Parathyroid adenoma (tissue), 2 donors: ENCODE measurements around the gene RABAC1.

Source experiments
- H2AFZ ChIP-seq: fragments of 300-600 bp; sonication (generic); one replicate; pipeline ENCODE4 v1.7.0; 2017; ENCODE audit warnings: antibody characterized with exemption, mild to moderate bottlenecking
- H3K27ac ChIP-seq: fragments of 300-600 bp; sonication (generic); one replicate; pipeline ENCODE4 v1.7.0; 2017
- H3K27me3 ChIP-seq: fragments of 300-600 bp; sonication (generic); one replicate; pipeline ENCODE4 v1.7.0; 2017; ENCODE audit warnings: low read length; ENCODE audit not compliant: control insufficient read depth, insufficient read depth
- H3K36me3 ChIP-seq: fragments of 300-600 bp; sonication (generic); one replicate; pipeline ENCODE4 v1.7.0; 2017; ENCODE audit warnings: low read length; ENCODE audit not compliant: control insufficient read depth, insufficient read depth
- H3K4me1 ChIP-seq: fragments of 300-600 bp; sonication (generic); one replicate; pipeline ENCODE4 v1.7.0; 2017; ENCODE audit warnings: control low read depth
- H3K4me2 ChIP-seq: fragments of 300-600 bp; sonication (generic); one replicate; pipeline ENCODE4 v1.7.0; 2017; ENCODE audit warnings: low read length
- H3K4me3 ChIP-seq: fragments of 300-600 bp; sonication (generic); one replicate; pipeline ENCODE4 v1.7.0; 2017; ENCODE audit warnings: low read depth, low read length
- H3K79me2 ChIP-seq: fragments of 300-600 bp; sonication (generic); one replicate; pipeline ENCODE4 v1.7.0; 2017; ENCODE audit warnings: control low read depth
- H3K9ac ChIP-seq: fragments of 300-600 bp; sonication (generic); one replicate; pipeline ENCODE4 v1.7.0; 2017; ENCODE audit warnings: mild to moderate bottlenecking
- H3K9me3 ChIP-seq: fragments of 300-600 bp; sonication (generic); one replicate; pipeline ENCODE4 v1.7.0; 2017; ENCODE audit warnings: low read length; ENCODE audit not compliant: control insufficient read depth
- TF ChIP-seq, protein P1 (sequence below): fragments of 300-600 bp; sonication (generic); IDR thresholded peaks from one replicate; pipeline ENCODE4 v1.7.0; 2017; ENCODE audit warnings: antibody characterized with exemption, mild to moderate bottlenecking
- donor health status: primary hyperparathyroidism.

The RABAC1 gene

DNA sequence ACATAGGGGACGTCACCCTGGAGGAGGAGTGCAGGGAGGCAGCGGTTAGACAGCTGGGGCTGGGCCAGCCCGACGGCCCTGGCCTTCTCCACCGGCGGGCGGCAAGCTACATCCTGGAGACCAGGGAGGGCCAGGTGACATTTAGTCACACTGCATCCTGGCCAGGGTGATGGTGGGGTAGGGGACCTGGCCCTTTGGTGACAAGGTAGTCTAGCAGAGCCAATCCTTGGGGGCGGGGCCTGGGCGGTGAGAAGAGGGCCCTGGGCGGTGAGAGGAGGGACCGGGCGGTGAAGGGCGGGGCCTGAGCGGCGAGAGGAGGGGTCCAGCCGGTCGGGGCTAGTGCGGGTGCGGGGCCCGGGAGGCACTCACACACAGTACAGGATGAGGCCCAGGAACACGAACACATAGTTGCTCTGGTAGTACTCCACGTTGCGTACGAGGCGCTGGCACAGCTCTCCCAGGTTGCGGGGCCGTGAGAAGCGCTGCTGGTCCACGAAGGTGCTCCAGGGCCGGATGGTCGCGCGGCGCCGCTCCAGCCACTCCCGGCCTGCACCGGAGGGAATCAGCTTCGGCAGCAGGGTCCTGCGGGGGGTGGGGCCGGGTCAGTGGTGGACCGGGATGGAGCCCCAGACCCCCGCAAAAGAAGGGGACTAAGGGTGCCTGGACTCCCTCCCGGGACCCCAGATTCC lies 610 bp downstream of the RABAC1 start:
- TF ChIP-seq, protein P1, sequence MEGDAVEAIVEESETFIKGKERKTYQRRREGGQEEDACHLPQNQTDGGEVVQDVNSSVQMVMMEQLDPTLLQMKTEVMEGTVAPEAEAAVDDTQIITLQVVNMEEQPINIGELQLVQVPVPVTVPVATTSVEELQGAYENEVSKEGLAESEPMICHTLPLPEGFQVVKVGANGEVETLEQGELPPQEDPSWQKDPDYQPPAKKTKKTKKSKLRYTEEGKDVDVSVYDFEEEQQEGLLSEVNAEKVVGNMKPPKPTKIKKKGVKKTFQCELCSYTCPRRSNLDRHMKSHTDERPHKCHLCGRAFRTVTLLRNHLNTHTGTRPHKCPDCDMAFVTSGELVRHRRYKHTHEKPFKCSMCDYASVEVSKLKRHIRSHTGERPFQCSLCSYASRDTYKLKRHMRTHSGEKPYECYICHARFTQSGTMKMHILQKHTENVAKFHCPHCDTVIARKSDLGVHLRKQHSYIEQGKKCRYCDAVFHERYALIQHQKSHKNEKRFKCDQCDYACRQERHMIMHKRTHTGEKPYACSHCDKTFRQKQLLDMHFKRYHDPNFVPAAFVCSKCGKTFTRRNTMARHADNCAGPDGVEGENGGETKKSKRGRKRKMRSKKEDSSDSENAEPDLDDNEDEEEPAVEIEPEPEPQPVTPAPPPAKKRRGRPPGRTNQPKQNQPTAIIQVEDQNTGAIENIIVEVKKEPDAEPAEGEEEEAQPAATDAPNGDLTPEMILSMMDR: no peak
- Histone ChIP-seq H3K36me3 (no peaks in the 10 kb centered on the region), H3K4me1 (peaks cover 9% of the 10 kb centered on the region), H3K79me2 (no peaks in the 10 kb centered on the region), H2AFZ (peak overlapping the region; percentile 91), H3K9me3 (no peaks in the 10 kb centered on the region), H3K27me3 (no peaks in the 10 kb centered on the region), H3K9ac (peak overlapping the region; percentile 38), H3K4me3 (peak overlapping the region; percentile 88), H3K27ac (peak overlapping the region; percentile 87), H3K4me2 (peak overlapping the region; percentile 97)

GRCh38 chr19:41957838-41958366 lies 1.2 kb downstream of the RABAC1 start:
- H3K4me3 ChIP-seq: peak overlapping the region; percentile 88
- TF ChIP-seq, protein P1: peak; percentile 96
- peak overlapping the region; percentile 87 for H3K27ac ChIP-seq
- no peaks in the 10 kb centered on the region for H3K9me3 ChIP-seq
- H3K4me1 ChIP-seq: peaks cover 9% of the 10 kb centered on the region
- H3K9ac ChIP-seq: no peak overlapping the region
- H2AFZ ChIP-seq: peak overlapping the region; percentile 91
- H3K79me2 ChIP-seq: no peaks in the 10 kb centered on the region
- H3K36me3 ChIP-seq: no peaks in the 10 kb centered on the region
- no peaks in the 10 kb centered on the region for H3K27me3 ChIP-seq
- H3K4me2 ChIP-seq: peak overlapping the region; percentile 97

- no peak overlapping the region for H3K9ac ChIP-seq
- H3K27ac ChIP-seq: peak overlapping the region; percentile 87
These were observed 1.8 kb downstream of the RABAC1 start for GRCh38 chr19:41957161-41957837.

DNA sequence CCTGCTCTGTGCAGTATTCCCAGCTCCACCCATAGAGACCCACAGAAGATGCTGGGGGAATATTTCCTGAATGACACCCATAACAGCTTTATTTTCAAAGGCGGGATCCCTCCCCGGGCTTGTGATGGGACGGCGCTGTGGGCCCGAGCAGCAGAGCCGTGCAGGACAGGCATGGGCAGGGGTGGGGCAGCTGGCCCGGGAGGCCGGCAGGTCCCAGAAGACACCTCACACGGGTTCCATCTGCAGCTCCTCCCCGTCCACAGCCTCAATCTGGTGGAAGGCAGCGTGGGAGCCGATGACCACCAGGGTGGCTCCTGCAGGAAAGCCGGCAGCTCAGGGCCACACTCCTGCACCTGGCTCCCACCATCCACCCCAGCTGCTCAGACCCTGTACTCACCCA lies 2.5 kb downstream of the RABAC1 start:
- Histone ChIP-seq H3K27me3 (no peaks in the 10 kb centered on the region), H3K4me1 (peaks cover 9% of the 10 kb centered on the region), H3K9me3 (no peaks in the 10 kb centered on the region), H3K79me2 (no peaks in the 10 kb centered on the region), H3K4me3 (no peak overlapping the region), H3K4me2 (no peak overlapping the region), H3K9ac (no peak overlapping the region), H3K27ac (no peak overlapping the region), H3K36me3 (no peaks in the 10 kb centered on the region), H2AFZ (no peak overlapping the region)
- TF ChIP-seq, protein P1: no peak

More at GRCh38 chr19:41957161-41957837, 1.8 kb downstream of the RABAC1 start:
- H3K4me2 ChIP-seq: peak overlapping the region; percentile 97
- peak overlapping the region; percentile 88 for H3K4me3 ChIP-seq
- no peaks in the 10 kb centered on the region for H3K36me3 ChIP-seq
- no peaks in the 10 kb centered on the region for H3K79me2 ChIP-seq
- H3K4me1 ChIP-seq: peaks cover 9% of the 10 kb centered on the region
- no peaks in the 10 kb centered on the region for H3K27me3 ChIP-seq
- no peaks in the 10 kb centered on the region for H3K9me3 ChIP-seq
- TF ChIP-seq, protein P1: no peak
- no peak overlapping the region for H2AFZ ChIP-seq
